SK-N-SH (cell line): ENCODE measurements around the gene IFT27.

ENCODE experiments used
- ELF1 ChIP-seq: IDR thresholded peaks from 2 replicates; pipeline ENCODE4 v1.4.0; 2012
- EP300 ChIP-seq, 2 experiments: IDR thresholded peaks; 2 replicates each; pipeline versions ENCODE4 v1.4.0 to v1.6.1; 2012; ENCODE audit warnings: borderline replicate concordance in 1 of 2, low read depth in 1 of 2, low read length in 1 of 2
- EZH2phosphoT487 ChIP-seq: fragments of 200-600 bp; sonication (generic); IDR thresholded peaks from 2 replicates; pipeline ENCODE4 v1.6.1; 2017; ENCODE audit warnings: low read depth, mixed run types, mild to moderate bottlenecking, antibody characterized with exemption, moderate library complexity, borderline replicate concordance
- FOXM1 ChIP-seq: IDR thresholded peaks from 2 replicates; pipeline ENCODE4 v1.4.0; 2012; ENCODE audit warnings: low read depth, mild to moderate bottlenecking
- GATA2 ChIP-seq: sonication (generic); formaldehyde crosslinking; IDR thresholded peaks from 2 replicates; pipeline ENCODE4 v1.5.0; 2020; ENCODE audit warnings: mild to moderate bottlenecking, missing genetic modification reagents
- POLR2AphosphoS5 ChIP-seq: IDR thresholded peaks from 2 replicates; pipeline ENCODE4 v1.6.1; 2012; ENCODE audit warnings: low read depth, low read length
- RAD21 ChIP-seq: IDR thresholded peaks from 2 replicates; pipeline ENCODE4 v1.6.1; 2012; ENCODE audit warnings: mild to moderate bottlenecking, low read length
- TAF1 ChIP-seq: IDR thresholded peaks from 2 replicates; pipeline ENCODE4 v1.6.1; 2012; ENCODE audit warnings: low read depth, mild to moderate bottlenecking, low read length, moderate library complexity, borderline replicate concordance
- TCF12 ChIP-seq: IDR thresholded peaks from 2 replicates; pipeline ENCODE4 v1.4.0; 2012
- TEAD4 ChIP-seq: IDR thresholded peaks from 2 replicates; pipeline ENCODE4 v1.4.0; 2012; ENCODE audit warnings: mild to moderate bottlenecking, borderline replicate concordance; ENCODE audit not compliant: insufficient read depth
- TF ChIP-seq, protein P1 (sequence below): fragments of 200-600 bp; sonication (generic); IDR thresholded peaks from 2 replicates; pipeline ENCODE4 v1.6.1; 2017; ENCODE audit warnings: antibody characterized with exemption, mild to moderate bottlenecking, moderate library complexity
- TF ChIP-seq, protein P2 (sequence below): IDR thresholded peaks from 2 replicates; pipeline ENCODE4 v1.4.0; 2012; ENCODE audit warnings: low read depth, borderline replicate concordance
- TF ChIP-seq, protein P3 (sequence below): IDR thresholded peaks from 2 replicates; pipeline ENCODE4 v1.4.0; 2012; ENCODE audit warnings: low read depth
- TF ChIP-seq, protein P4 (sequence below): IDR thresholded peaks from 2 replicates; pipeline ENCODE4; 2012

DNA sequence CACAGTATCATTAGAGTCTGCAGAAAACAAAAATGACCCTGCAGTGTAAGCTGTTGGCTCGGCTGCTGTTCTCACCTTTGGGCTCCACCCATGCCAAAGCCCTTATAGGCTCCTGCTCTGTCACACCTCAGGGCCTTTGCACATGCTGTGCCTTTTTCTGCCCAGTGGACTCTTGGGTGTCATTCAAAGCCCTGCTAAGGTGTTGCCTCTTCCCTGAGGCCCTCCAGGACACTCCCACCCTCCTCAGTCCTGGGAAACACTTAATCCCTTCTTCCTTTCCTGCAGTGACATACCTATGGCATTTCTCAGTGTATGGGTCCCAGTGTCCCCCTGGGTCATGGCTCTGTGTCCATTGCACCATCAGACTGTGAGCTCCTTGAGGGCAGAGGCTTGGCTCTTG, 43.3 kb downstream of the IFT27 start:
- TF ChIP-seq, protein P1, sequence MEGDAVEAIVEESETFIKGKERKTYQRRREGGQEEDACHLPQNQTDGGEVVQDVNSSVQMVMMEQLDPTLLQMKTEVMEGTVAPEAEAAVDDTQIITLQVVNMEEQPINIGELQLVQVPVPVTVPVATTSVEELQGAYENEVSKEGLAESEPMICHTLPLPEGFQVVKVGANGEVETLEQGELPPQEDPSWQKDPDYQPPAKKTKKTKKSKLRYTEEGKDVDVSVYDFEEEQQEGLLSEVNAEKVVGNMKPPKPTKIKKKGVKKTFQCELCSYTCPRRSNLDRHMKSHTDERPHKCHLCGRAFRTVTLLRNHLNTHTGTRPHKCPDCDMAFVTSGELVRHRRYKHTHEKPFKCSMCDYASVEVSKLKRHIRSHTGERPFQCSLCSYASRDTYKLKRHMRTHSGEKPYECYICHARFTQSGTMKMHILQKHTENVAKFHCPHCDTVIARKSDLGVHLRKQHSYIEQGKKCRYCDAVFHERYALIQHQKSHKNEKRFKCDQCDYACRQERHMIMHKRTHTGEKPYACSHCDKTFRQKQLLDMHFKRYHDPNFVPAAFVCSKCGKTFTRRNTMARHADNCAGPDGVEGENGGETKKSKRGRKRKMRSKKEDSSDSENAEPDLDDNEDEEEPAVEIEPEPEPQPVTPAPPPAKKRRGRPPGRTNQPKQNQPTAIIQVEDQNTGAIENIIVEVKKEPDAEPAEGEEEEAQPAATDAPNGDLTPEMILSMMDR: no peak
- TF ChIP-seq RAD21 (no peak), POLR2AphosphoS5 (no peak), TAF1 (no peak), EZH2phosphoT487 (no peak), GATA2 (CRISPR knock-in tag) (no peak), FOXM1 (no peak), TCF12 (no peak), ELF1 (no peak), EP300 (IDR thresholded peaks at IDR 0.05; ENCODE audit: borderline replicate concordance in 1 of 2, low read depth in 1 of 2, low read length in 1 of 2) (no peak), TEAD4 (no peak)
- TF ChIP-seq, protein P2, sequence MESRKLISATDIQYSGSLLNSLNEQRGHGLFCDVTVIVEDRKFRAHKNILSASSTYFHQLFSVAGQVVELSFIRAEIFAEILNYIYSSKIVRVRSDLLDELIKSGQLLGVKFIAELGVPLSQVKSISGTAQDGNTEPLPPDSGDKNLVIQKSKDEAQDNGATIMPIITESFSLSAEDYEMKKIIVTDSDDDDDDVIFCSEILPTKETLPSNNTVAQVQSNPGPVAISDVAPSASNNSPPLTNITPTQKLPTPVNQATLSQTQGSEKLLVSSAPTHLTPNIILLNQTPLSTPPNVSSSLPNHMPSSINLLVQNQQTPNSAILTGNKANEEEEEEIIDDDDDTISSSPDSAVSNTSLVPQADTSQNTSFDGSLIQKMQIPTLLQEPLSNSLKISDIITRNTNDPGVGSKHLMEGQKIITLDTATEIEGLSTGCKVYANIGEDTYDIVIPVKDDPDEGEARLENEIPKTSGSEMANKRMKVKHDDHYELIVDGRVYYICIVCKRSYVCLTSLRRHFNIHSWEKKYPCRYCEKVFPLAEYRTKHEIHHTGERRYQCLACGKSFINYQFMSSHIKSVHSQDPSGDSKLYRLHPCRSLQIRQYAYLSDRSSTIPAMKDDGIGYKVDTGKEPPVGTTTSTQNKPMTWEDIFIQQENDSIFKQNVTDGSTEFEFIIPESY: no peak
- TF ChIP-seq, protein P3, sequence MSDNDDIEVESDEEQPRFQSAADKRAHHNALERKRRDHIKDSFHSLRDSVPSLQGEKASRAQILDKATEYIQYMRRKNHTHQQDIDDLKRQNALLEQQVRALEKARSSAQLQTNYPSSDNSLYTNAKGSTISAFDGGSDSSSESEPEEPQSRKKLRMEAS: no peak
- TF ChIP-seq, protein P4, sequence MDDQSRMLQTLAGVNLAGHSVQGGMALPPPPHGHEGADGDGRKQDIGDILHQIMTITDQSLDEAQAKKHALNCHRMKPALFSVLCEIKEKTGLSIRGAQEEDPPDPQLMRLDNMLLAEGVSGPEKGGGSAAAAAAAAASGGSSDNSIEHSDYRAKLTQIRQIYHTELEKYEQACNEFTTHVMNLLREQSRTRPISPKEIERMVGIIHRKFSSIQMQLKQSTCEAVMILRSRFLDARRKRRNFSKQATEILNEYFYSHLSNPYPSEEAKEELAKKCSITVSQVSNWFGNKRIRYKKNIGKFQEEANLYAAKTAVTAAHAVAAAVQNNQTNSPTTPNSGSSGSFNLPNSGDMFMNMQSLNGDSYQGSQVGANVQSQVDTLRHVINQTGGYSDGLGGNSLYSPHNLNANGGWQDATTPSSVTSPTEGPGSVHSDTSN: no peak
